ENCODE results near the gene MAG.

Gene MAG

GRCh38 chr19:35300339-35300649, 8.3 kb downstream of the MAG start:
- no peak for DNase-seq

GRCh38 chr19:35301961-35302360, 10.0 kb downstream of the MAG start:
- no peak for DNase-seq

GRCh38 chr19:35302446-35302845, 10.5 kb downstream of the MAG start:
- DNase-seq, result no peak

GRCh38 chr19:35303357-35303915, 11.5 kb downstream of the MAG start:
- DNase-seq, result no peak

- no peak for DNase-seq
Observed at GRCh38 chr19:35304036-35304435, 12.1 kb downstream of the MAG start.

- DNase-seq, result no peak
Observed at GRCh38 chr19:35305181-35305580, 13.2 kb downstream of the MAG start.

- no peak for DNase-seq
Observed at GRCh38 chr19:35306473-35307246, 14.7 kb downstream of the MAG start.

- DNase-seq, result no peak
Observed at GRCh38 chr19:35307931-35308330, 16.0 kb downstream of the MAG start.

GRCh38 chr19:35308910-35309309, 16.9 kb downstream of the MAG start:
- no peak for DNase-seq

GRCh38 chr19:35309481-35310279, 17.7 kb downstream of the MAG start:
- DNase-seq, result no peak

- no peak for DNase-seq
Observed at GRCh38 chr19:35310331-35310730, 18.4 kb downstream of the MAG start.

GRCh38 chr19:35310811-35311465, 19.0 kb downstream of the MAG start:
- no peak for DNase-seq

GRCh38 chr19:35311901-35312665, 20.1 kb downstream of the MAG start:
- DNase-seq, result no peak

GRCh38 chr19:35313587-35313986, 21.6 kb downstream of the MAG start:
- no peak for DNase-seq

GRCh38 chr19:35314031-35314430, 22.1 kb downstream of the MAG start:
- no peak for DNase-seq

- DNase-seq, result no peak
Observed at GRCh38 chr19:35314858-35315470, 23.0 kb downstream of the MAG start.

- DNase-seq, result no peak
Observed at GRCh38 chr19:35315883-35316282, 23.9 kb downstream of the MAG start.

- DNase-seq, result no peak
Observed at GRCh38 chr19:35316560-35316959, 24.6 kb downstream of the MAG start.

GRCh38 chr19:35317464-35318043, 25.6 kb downstream of the MAG start:
- no peak for DNase-seq

- DNase-seq, result no peak
Observed at GRCh38 chr19:35318679-35319448, 26.9 kb downstream of the MAG start.

- DNase-seq, result no peak
Observed at GRCh38 chr19:35320065-35320713, 28.2 kb downstream of the MAG start.

All from NCI-H446 treated with DMSO at 0.1 percent for 48 hours (cell line).